ENCODE data around the gene MRTFA. TPM values are rescaled to one million over a fixed set of nuclear protein-coding genes. Genes with fewer than 3 reads are reported as not detected.

Gene MRTFA
- total RNA-seq, 1 experiment from 2014 or later: 28.0 TPM

DNA sequence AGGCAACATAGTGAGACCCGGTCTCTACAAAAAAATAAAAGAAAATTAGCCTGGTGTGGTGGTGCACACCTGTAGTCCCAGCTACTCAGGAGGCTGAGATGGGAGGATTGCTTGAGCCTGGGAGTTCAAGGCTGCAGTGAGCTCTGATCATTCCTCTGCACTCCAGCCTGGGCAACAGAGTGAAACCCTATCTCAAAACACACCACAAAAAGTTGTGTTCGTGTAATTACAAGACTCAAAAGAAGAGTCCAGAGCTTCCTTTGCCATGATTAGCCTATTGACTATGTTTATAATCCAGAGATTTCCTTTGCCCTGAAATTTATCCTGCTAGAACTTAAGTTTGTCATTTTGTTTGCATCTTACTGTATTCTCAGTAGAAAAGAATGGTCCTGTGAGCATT is 245.1 kb downstream of the MRTFA start:
- no peak overlapping the region for H3K4me2 ChIP-seq (ENCODE audit: low read length)
- H3K4me1 ChIP-seq (ENCODE audit: control insufficient read depth in 1 of 2, insufficient read depth in 2 of 2, low read length in 2 of 2): no peaks in the 10 kb centered on the region
- no peak overlapping the region for H2AFZ ChIP-seq (ENCODE audit: low read depth, low read length, poor library complexity, severe bottlenecking)
- H3K27me3 ChIP-seq (ENCODE audit: insufficient read depth, low read length): no peaks in the 10 kb centered on the region
- H3K9me3 ChIP-seq (ENCODE audit: control insufficient read depth in 1 of 2, insufficient read depth in 1 of 2, low read depth in 1 of 2, low read length in 2 of 2): no peaks in the 10 kb centered on the region
- no TSS peak for BruUV-seq (replicated peaks)
- TF ChIP-seq SP1 (IDR thresholded peaks at IDR 0.05; ENCODE audit: low read depth) (no peak), EZH2phosphoT487 (IDR thresholded peaks at IDR 0.05; ENCODE audit: borderline replicate concordance) (no peak), CEBPB (IDR thresholded peaks at IDR 0.05; ENCODE audit: low read depth) (no peak), ELF1 (IDR thresholded peaks at IDR 0.05; ENCODE audit: borderline replicate concordance, low read depth) (no peak), POLR2A (IDR thresholded peaks at IDR 0.05; ENCODE audit: borderline replicate concordance, extremely low read depth, insufficient read depth, insufficient read length) (no peak), SIN3A (IDR thresholded peaks at IDR 0.05; ENCODE audit: low read depth) (no peak), JUND (IDR thresholded peaks at IDR 0.05) (no peak), CBX3 (IDR thresholded peaks at IDR 0.05; ENCODE audit: low read depth) (no peak), SRF (IDR thresholded peaks at IDR 0.05; ENCODE audit: low read depth) (no peak), RAD21 (IDR thresholded peaks at IDR 0.05; ENCODE audit: low read depth) (no peak), ZNF274 (IDR thresholded peaks at IDR 0.05; ENCODE audit: low read depth, low read length) (no peak), POLR2AphosphoS5 (IDR thresholded peaks at IDR 0.05; ENCODE audit: low read depth, low read length) (no peak), FOSL1 (IDR thresholded peaks at IDR 0.05; ENCODE audit: low read depth) (no peak)
- TF ChIP-seq, protein P1, sequence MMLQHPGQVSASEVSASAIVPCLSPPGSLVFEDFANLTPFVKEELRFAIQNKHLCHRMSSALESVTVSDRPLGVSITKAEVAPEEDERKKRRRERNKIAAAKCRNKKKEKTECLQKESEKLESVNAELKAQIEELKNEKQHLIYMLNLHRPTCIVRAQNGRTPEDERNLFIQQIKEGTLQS (IDR thresholded peaks at IDR 0.05): no peak
- TF ChIP-seq, protein P2, sequence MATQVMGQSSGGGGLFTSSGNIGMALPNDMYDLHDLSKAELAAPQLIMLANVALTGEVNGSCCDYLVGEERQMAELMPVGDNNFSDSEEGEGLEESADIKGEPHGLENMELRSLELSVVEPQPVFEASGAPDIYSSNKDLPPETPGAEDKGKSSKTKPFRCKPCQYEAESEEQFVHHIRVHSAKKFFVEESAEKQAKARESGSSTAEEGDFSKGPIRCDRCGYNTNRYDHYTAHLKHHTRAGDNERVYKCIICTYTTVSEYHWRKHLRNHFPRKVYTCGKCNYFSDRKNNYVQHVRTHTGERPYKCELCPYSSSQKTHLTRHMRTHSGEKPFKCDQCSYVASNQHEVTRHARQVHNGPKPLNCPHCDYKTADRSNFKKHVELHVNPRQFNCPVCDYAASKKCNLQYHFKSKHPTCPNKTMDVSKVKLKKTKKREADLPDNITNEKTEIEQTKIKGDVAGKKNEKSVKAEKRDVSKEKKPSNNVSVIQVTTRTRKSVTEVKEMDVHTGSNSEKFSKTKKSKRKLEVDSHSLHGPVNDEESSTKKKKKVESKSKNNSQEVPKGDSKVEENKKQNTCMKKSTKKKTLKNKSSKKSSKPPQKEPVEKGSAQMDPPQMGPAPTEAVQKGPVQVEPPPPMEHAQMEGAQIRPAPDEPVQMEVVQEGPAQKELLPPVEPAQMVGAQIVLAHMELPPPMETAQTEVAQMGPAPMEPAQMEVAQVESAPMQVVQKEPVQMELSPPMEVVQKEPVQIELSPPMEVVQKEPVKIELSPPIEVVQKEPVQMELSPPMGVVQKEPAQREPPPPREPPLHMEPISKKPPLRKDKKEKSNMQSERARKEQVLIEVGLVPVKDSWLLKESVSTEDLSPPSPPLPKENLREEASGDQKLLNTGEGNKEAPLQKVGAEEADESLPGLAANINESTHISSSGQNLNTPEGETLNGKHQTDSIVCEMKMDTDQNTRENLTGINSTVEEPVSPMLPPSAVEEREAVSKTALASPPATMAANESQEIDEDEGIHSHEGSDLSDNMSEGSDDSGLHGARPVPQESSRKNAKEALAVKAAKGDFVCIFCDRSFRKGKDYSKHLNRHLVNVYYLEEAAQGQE (IDR thresholded peaks at IDR 0.05; ENCODE audit: low read depth): no peak
- TF ChIP-seq, protein P3, sequence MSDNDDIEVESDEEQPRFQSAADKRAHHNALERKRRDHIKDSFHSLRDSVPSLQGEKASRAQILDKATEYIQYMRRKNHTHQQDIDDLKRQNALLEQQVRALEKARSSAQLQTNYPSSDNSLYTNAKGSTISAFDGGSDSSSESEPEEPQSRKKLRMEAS (IDR thresholded peaks at IDR 0.05): no peak
- TF ChIP-seq, protein P4, sequence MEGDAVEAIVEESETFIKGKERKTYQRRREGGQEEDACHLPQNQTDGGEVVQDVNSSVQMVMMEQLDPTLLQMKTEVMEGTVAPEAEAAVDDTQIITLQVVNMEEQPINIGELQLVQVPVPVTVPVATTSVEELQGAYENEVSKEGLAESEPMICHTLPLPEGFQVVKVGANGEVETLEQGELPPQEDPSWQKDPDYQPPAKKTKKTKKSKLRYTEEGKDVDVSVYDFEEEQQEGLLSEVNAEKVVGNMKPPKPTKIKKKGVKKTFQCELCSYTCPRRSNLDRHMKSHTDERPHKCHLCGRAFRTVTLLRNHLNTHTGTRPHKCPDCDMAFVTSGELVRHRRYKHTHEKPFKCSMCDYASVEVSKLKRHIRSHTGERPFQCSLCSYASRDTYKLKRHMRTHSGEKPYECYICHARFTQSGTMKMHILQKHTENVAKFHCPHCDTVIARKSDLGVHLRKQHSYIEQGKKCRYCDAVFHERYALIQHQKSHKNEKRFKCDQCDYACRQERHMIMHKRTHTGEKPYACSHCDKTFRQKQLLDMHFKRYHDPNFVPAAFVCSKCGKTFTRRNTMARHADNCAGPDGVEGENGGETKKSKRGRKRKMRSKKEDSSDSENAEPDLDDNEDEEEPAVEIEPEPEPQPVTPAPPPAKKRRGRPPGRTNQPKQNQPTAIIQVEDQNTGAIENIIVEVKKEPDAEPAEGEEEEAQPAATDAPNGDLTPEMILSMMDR (IDR thresholded peaks at IDR 0.05 in 2 of 3, conservative IDR thresholded peaks at IDR 0.05 in 1 of 3; ENCODE audit: borderline replicate concordance in 1 of 3, insufficient read depth in 1 of 3, low read depth in 2 of 3, low read length in 2 of 3): no peak
- ChIA-PET RAD21 (ENCODE audit: low non-redundant PET in 1 of 2, low total read pairs in 2 of 2, uncharacterized antibody in 2 of 2, unreplicated experiment in 2 of 2) (no interaction called here), POLR2A (no interaction called here), CTCF (no interaction called here)
- ATAC-seq (no peak), DNase-seq (ENCODE audit: low read depth, low spot score) (no peak)
- H3K36me3 ChIP-seq (ENCODE audit: control insufficient read depth in 1 of 2, insufficient read depth in 2 of 2, low read length in 2 of 2): no peaks in the 10 kb centered on the region
- H3K9me2 ChIP-seq (ENCODE audit: insufficient read depth): no peaks in the 10 kb centered on the region
- no peaks in the 10 kb centered on the region for H4K20me1 ChIP-seq (ENCODE audit: insufficient read depth)
- intact Hi-C loops (cut with micrococcal nuclease): no loop called here
- no peak overlapping the region for H3K9ac ChIP-seq (ENCODE audit: low read length)
- peaks cover 16% of the 10 kb centered on the region for H3K79me2 ChIP-seq (ENCODE audit: insufficient read depth, low read length)
- H3K27ac ChIP-seq (ENCODE audit: low read depth, low read length): no peak overlapping the region
- no peak overlapping the region for H3K4me3 ChIP-seq (replicated peaks in 1 of 2; ENCODE audit: low read depth in 1 of 2, low read length in 2 of 2)
